ENCODE data around the gene CCDC7.
A peak's percentile ranks its signal among the peaks of the same experiment; 100 is the strongest.
"Not testable (repeated sequence)": the region's sequence is repeated elsewhere in the genome, so short reads cannot be mapped to it uniquely, and the experiment has no call there.

CCDC7 gene

GRCh38 chr10:32445740-32446535 lies at the start of gene CCDC7:
CCDC7 (plus strand) TSS chr10:32446140; CDS start chr10:32451643, 5,503 bp downstream.
- DNase-seq = peak; percentile 94

- not testable (repeated sequence) for DNase-seq
These were observed 48.8 kb upstream of the CCDC7 start for GRCh38 chr10:32397163-32397562.

GRCh38 chr10:32399720-32400119 lies 46.2 kb upstream of the CCDC7 start:
- not testable (repeated sequence) for DNase-seq

- no peak for DNase-seq
These were observed 45.0 kb upstream of the CCDC7 start for GRCh38 chr10:32400961-32401360.

- DNase-seq = no peak
These were observed 43.4 kb upstream of the CCDC7 start for GRCh38 chr10:32402499-32402898.

GRCh38 chr10:32403091-32403490 lies 42.8 kb upstream of the CCDC7 start:
- no peak for DNase-seq

GRCh38 chr10:32408690-32409089 lies 37.2 kb upstream of the CCDC7 start:
- no peak for DNase-seq

GRCh38 chr10:32409741-32410140 lies 36.2 kb upstream of the CCDC7 start:
- no peak for DNase-seq

GRCh38 chr10:32410569-32410968 lies 35.4 kb upstream of the CCDC7 start:
- DNase-seq = no peak

GRCh38 chr10:32411797-32412498 lies 34.0 kb upstream of the CCDC7 start:
- DNase-seq = no peak

GRCh38 chr10:32412499-32412853 lies 33.5 kb upstream of the CCDC7 start:
- DNase-seq = no peak

GRCh38 chr10:32413513-32413912 lies 32.4 kb upstream of the CCDC7 start:
- peak; percentile 79 for DNase-seq

GRCh38 chr10:32415361-32415760 lies 30.6 kb upstream of the CCDC7 start:
- DNase-seq = no peak

GRCh38 chr10:32417911-32418547 lies 27.9 kb upstream of the CCDC7 start:
- DNase-seq = no peak

GRCh38 chr10:32418572-32418971 lies 27.4 kb upstream of the CCDC7 start:
- no peak for DNase-seq

- DNase-seq = no peak
These were observed 26.3 kb upstream of the CCDC7 start for GRCh38 chr10:32419615-32420014.

- no peak for DNase-seq
These were observed 19.8 kb upstream of the CCDC7 start for GRCh38 chr10:32426186-32426585.

- no peak for DNase-seq
These were observed 12.4 kb upstream of the CCDC7 start for GRCh38 chr10:32433542-32433941.

- DNase-seq = no peak
These were observed 9.7 kb upstream of the CCDC7 start for GRCh38 chr10:32436215-32436614.

- DNase-seq = no peak
These were observed 8.6 kb upstream of the CCDC7 start for GRCh38 chr10:32437334-32437733.

GRCh38 chr10:32445036-32445435 lies 904 bp upstream of the CCDC7 start:
- DNase-seq = no peak

- no peak for DNase-seq
These were observed 831 bp downstream of the CCDC7 start for GRCh38 chr10:32446536-32447406.

- no peak for DNase-seq
These were observed 8.2 kb downstream of the CCDC7 start for GRCh38 chr10:32454148-32454547.
